ENCODE measurements around the gene FBXO28.
"Not testable (repeated sequence)": the region's sequence is repeated elsewhere in the genome, so short reads cannot be mapped to it uniquely, and the experiment has no call there.

Gene FBXO28

GRCh38 chr1:224192082-224192788, 78.3 kb downstream of the FBXO28 start:
- no peak for DNase-seq

DNA sequence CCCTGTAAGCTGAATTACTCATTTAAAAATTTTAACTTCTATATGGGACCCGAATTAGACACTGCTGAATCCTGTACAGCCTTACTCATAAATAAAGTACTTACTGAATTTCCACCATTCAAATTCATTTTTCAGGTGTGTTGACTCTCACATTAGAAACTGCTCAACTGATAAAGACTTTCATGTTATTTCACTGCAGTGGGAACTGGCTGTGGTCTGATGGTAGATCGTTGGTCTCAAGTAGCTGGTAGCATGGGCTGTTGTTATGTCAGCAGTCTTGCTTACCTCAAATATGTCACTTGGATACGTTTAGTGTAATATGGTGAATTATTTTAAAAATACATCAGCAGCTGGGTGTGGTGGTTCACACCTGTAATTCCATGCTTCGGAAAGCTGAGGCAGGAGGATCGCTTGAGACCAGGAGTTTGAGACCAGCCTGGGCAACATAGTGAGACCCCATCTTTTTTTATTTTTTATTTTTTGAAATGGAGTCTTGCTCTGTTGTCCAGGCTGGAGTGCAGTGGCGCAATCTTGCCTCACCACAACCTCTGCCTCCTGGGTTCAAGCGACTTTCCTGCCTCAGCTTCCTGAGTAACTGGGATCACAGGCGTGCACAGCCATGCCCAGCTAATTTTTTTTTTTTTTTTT, 79.5 kb downstream of the FBXO28 start:
- no peak for DNase-seq

- no peak for DNase-seq
These were observed 83.1 kb downstream of the FBXO28 start for GRCh38 chr1:224196813-224197600.

DNA sequence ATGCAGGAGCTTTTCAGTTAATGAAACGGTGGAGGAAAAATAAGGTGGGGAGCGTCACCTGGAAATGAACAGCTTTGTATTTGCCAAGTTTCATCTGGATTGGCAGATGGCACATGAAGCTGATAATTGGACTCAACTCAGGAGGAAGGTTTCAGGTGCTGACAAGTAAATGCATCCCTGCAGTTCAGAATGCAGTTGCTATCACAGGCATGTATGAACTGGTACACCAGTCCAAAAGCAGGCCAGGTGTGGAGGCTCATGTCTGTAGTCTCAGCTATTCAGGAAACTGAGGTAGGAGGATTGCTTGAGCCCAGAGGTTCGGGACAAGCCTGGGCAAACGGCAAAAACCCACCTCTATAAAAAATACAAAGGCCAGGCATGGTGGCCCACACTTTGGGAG, 84.7 kb downstream of the FBXO28 start:
- no peak for DNase-seq

DNA sequence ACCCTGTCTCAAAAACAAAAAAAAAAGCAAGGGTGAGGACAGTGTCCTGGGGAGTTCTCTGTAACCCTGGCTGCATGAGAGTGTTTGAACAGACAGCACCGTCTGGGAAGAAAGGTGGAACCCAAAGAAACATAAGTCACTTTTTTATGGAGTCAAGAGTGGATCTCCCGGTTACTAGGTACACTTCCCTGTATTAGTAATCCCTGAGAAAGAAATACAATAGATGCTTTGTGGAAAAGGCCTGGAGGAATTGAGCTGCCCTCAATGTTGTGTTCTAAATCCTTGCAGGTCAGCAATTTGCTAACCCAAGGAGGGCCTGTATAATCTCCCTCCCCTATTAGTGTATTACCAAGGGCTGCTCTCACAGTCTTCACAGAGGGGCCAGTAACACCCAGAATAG, 85.8 kb downstream of the FBXO28 start:
- no peak for DNase-seq

DNA sequence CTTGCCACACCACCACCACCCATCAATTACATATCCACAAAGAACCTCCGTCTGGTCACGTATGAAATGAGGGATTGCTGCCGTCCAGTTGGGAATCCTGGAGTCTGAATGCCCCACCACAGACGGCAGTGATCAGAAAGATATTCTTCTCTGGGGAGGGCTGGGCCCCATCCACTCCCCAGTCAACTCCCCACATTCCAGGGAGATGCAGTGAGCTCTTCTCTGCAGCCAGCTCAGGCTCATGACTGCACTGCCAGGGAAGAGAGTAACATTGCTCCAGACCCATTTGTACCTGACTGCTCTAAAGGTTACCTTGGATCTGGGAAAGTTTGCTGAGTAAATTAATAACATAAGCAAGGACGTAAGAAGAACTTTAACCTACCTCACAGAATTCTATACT, 87.5 kb downstream of the FBXO28 start:
- DNase-seq, result no peak

DNA sequence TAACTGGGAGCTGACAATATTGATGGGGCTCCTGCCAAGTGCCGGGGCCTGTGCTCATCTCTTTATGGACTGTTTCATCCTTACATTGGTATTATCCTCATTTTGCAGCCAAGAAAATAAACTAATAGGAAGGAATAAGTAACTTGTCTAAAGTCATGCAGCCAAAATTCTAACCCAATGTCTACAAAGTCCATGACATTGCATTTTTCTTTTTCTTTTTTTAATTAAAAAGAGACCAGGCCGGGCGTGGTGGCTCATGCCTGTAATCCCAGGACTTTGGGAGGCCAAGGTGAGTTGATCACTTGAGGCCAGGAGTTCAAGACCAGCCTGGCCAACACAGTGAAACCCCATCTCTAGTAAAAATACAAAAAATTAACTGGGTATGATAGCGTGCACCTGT, 87.9 kb downstream of the FBXO28 start:
- DNase-seq, result no peak

GRCh38 chr1:224203243-224204016, 89.5 kb downstream of the FBXO28 start:
- no peak for DNase-seq

DNA sequence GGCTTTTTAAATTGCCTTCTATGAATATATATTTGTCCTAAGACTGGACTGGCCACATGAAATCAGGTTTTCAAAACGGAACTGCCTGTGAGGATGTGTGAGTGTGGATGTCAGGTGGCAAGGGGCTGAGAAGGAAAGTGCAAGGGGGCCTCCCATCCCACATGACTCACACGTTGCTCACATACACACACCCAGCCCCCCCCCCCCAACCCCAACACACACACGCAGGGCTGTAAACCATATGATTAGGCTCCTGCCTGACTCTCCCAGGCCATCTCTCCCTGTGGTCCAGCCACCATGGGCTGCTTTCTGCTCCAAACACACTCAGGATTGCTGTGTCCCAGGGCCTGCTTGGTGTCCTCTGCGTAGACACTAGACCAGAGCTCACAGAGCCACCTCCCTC, 91.5 kb downstream of the FBXO28 start:
- no peak for DNase-seq

GRCh38 chr1:224205931-224206538, 92.1 kb downstream of the FBXO28 start:
- DNase-seq, result not testable (repeated sequence)

DNA sequence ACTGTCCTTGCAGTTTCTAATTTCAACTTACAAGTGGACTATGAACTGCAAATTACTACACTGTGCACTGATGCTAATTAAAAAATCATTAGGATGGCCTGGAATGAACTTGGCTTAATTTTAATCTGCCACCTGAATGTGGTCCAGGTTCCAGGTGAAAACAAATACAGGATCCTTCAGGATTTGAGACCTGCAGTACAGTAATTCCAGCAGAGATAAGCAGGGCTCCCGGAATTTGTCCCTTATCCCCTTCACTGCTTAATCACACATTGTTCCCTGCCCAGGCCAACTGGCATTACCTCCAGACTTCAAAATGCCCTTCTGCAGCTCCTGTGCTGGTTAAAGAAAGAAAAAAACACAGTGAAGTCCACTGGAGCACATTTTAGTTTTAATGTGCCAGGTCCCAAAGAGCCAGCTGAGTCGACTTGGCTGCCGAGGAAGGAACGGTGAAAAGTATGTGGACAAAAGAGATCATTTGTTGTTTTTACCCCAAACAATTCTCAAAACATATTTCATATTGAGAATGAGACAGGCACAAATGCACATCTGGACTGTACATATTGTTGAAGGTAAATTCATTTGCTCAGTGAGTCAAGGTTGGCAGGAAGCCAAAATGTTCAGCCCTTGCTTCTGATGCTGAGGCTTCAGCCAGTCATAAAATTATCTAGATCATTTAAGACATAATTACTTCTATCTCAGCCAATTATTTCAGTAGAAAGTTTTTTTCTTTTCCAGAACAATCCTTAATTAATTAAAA, 97.5 kb downstream of the FBXO28 start:
- no peak for DNase-seq

Measured in NCI-H2081 treated with DMSO at 0.1 percent for 48 hours (cell line).